Measurements from ENCODE around the gene EGFR.

Gene EGFR

GRCh38 chr7:55080000-55080623 is 61.3 kb downstream of the EGFR start:
- in situ Hi-C loops (cut with HindIII; ENCODE audit: low sequenced_read_pairs) = no loop called here

- in situ Hi-C loops (cut with HindIII; ENCODE audit: low sequenced_read_pairs) = no loop called here
These were observed 62.3 kb downstream of the EGFR start for GRCh38 chr7:55081068-55081467.

- in situ Hi-C loops (cut with HindIII; ENCODE audit: low sequenced_read_pairs) = no loop called here
These were observed 62.8 kb downstream of the EGFR start for GRCh38 chr7:55081472-55082227.

GRCh38 chr7:55082228-55082603 is 63.4 kb downstream of the EGFR start:
- in situ Hi-C loops (cut with HindIII; ENCODE audit: low sequenced_read_pairs) = no loop called here

GRCh38 chr7:55083206-55083605 is 64.4 kb downstream of the EGFR start:
- in situ Hi-C loops (cut with HindIII; ENCODE audit: low sequenced_read_pairs) = no loop called here

GRCh38 chr7:55084307-55084706 is 65.5 kb downstream of the EGFR start:
- in situ Hi-C loops (cut with HindIII; ENCODE audit: low sequenced_read_pairs) = no loop called here

GRCh38 chr7:55085511-55086412 is 66.9 kb downstream of the EGFR start:
- in situ Hi-C loops (cut with HindIII; ENCODE audit: low sequenced_read_pairs) = no loop called here

- in situ Hi-C loops (cut with HindIII; ENCODE audit: low sequenced_read_pairs) = no loop called here
These were observed 67.8 kb downstream of the EGFR start for GRCh38 chr7:55086413-55087201.

- in situ Hi-C loops (cut with HindIII; ENCODE audit: low sequenced_read_pairs) = no loop called here
These were observed 68.7 kb downstream of the EGFR start for GRCh38 chr7:55087521-55087961.

- in situ Hi-C loops (cut with HindIII; ENCODE audit: low sequenced_read_pairs) = no loop called here
These were observed 69.3 kb downstream of the EGFR start for GRCh38 chr7:55088107-55088506.

- in situ Hi-C loops (cut with HindIII; ENCODE audit: low sequenced_read_pairs) = no loop called here
These were observed 69.8 kb downstream of the EGFR start for GRCh38 chr7:55088620-55089019.

GRCh38 chr7:55092186-55092974 is 73.6 kb downstream of the EGFR start:
- in situ Hi-C loops (cut with HindIII; ENCODE audit: low sequenced_read_pairs) = no loop called here

- in situ Hi-C loops (cut with HindIII; ENCODE audit: low sequenced_read_pairs) = no loop called here
These were observed 74.2 kb downstream of the EGFR start for GRCh38 chr7:55092975-55093373.

GRCh38 chr7:55093674-55094073 is 74.9 kb downstream of the EGFR start:
- in situ Hi-C loops (cut with HindIII; ENCODE audit: low sequenced_read_pairs) = no loop called here

GRCh38 chr7:55094092-55094690 is 75.4 kb downstream of the EGFR start:
- in situ Hi-C loops (cut with HindIII; ENCODE audit: low sequenced_read_pairs) = no loop called here

GRCh38 chr7:55095672-55096071 is 76.9 kb downstream of the EGFR start:
- in situ Hi-C loops (cut with HindIII; ENCODE audit: low sequenced_read_pairs) = no loop called here

GRCh38 chr7:55096323-55096722 is 77.5 kb downstream of the EGFR start:
- in situ Hi-C loops (cut with HindIII; ENCODE audit: low sequenced_read_pairs) = no loop called here

- in situ Hi-C loops (cut with HindIII; ENCODE audit: low sequenced_read_pairs) = no loop called here
These were observed 78.3 kb downstream of the EGFR start for GRCh38 chr7:55097100-55097499.

GRCh38 chr7:55099066-55099820 is 80.4 kb downstream of the EGFR start:
- in situ Hi-C loops (cut with HindIII; ENCODE audit: low sequenced_read_pairs) = no loop called here
